Activated CD8-positive, alpha-beta T cell treated with anti-CD3 and anti-CD28 coated beads, Interleukin-2, amount 10 ng/mL, durations not matched to agents 7 days and 5 days (primary cell): ENCODE data around the gene NHLRC4. TPM values are rescaled to one million over a fixed set of nuclear protein-coding genes. Genes with fewer than 3 reads are reported as not detected.

Experiments
- ATAC-seq: fragments of 150-1000 bp; cut with Tn5 transposase; one replicate; pipeline ENCODE4 v1.10.0; 2021; ENCODE audit warnings: moderate library complexity
- CTCF ChIA-PET: fragments of 350-600 bp; sonication (Branson Sonifier 250); formaldehyde crosslinking; loops from one replicate; lab custom pipeline; 2021; ENCODE audit warnings: antibody characterized with exemption; lab: Charles Lee
- POLR2A ChIA-PET: fragments of 350-600 bp; sonication (Branson Sonifier 250); formaldehyde crosslinking; loops from one replicate; lab custom pipeline; 2021; ENCODE audit warnings: antibody characterized with exemption; lab: Charles Lee
- DNase-seq: peaks from one replicate; pipeline ENCODE4 v3.0.0-alpha.2; 2020
- H3K27ac Mint-ChIP-seq: one replicate; pipeline ENCODE4 v1.8.0; 2021; ENCODE audit warnings: mild to moderate bottlenecking, mixed read lengths
- H3K27me3 Mint-ChIP-seq: one replicate; pipeline ENCODE4 v1.8.0; 2021; ENCODE audit warnings: low read depth, mixed read lengths
- H3K36me3 Mint-ChIP-seq: one replicate; pipeline ENCODE4 v1.8.0; 2021; ENCODE audit warnings: low read depth, mixed read lengths
- H3K4me1 Mint-ChIP-seq: one replicate; pipeline ENCODE4 v1.8.0; 2021; ENCODE audit warnings: low read depth, mixed read lengths
- H3K4me3 Mint-ChIP-seq: one replicate; pipeline ENCODE4 v1.8.0; 2021; ENCODE audit warnings: mild to moderate bottlenecking, mixed read lengths
- H3K9me3 Mint-ChIP-seq: one replicate; pipeline ENCODE4 v1.8.0; 2022; ENCODE audit warnings: mixed read lengths; ENCODE audit not compliant: insufficient read depth
- total RNA-seq, 2 experiments: library from RNA; stranded (reverse); gene quantifications; one replicate each; pipeline ENCODE4 v1.2.3, GENCODE V29; 2021

The NHLRC4 gene
- total RNA-seq, 2 experiments from 2014 or later = 1.6 TPM

GRCh38 chr16:546909-547770 lies 19.7 kb upstream of the NHLRC4 start:
- DNase-seq (peak; percentile 65), ATAC-seq (peak; percentile 72)
- Mint-ChIP-seq H3K9me3 (no peaks in the 10 kb centered on the region), H3K36me3 (peaks cover 5% of the 10 kb centered on the region), H3K27ac (no peak overlapping the region), H3K4me3 (no peak overlapping the region), H3K27me3 (no peaks in the 10 kb centered on the region), H3K4me1 (peaks cover 6% of the 10 kb centered on the region)
- ChIA-PET POLR2A (no interaction called here), CTCF (no interaction called here)

DNA sequence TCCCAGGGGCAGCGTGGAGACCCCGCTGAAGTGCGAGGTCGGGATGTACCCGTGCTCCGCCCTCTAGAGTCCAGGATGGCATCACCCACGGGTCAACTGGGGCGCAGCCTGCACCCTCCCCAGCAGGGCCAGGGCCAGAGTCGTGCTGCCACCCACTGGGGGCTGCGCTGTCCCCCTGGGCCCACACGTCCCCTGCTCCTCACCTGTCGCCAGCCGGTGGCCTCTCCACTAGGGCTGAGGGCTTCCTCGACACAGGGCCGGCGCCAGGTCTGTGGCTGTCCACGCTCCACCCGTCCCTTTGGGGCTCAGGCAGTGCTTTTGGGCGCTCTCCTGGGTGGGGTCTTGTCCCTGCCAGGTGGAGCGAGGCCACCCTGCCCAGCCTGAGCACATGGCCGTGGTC lies 18.2 kb upstream of the NHLRC4 start:
- Mint-ChIP-seq H3K4me1 (peaks cover 2% of the 10 kb centered on the region), H3K9me3 (no peaks in the 10 kb centered on the region), H3K4me3 (no peak overlapping the region), H3K27me3 (no peaks in the 10 kb centered on the region), H3K36me3 (peaks cover 2% of the 10 kb centered on the region), H3K27ac (no peak overlapping the region)
- CTCF ChIA-PET = no interaction called here
- DNase-seq (no peak), ATAC-seq (no peak)
- POLR2A ChIA-PET = no interaction called here

- Mint-ChIP-seq H3K4me1 (peaks cover 2% of the 10 kb centered on the region), H3K9me3 (no peaks in the 10 kb centered on the region), H3K27ac (no peak overlapping the region), H3K4me3 (no peak overlapping the region), H3K27me3 (no peaks in the 10 kb centered on the region), H3K36me3 (peaks cover 2% of the 10 kb centered on the region)
- DNase-seq = no peak
- POLR2A ChIA-PET = no interaction called here
- CTCF ChIA-PET = no interaction called here
- no peak for ATAC-seq
These were observed 17.1 kb upstream of the NHLRC4 start for GRCh38 chr16:549544-550263.

GRCh38 chr16:551210-551609 lies 15.6 kb upstream of the NHLRC4 start:
- no peak overlapping the region for H3K4me3 Mint-ChIP-seq
- H3K9me3 Mint-ChIP-seq = no peaks in the 10 kb centered on the region
- ChIA-PET POLR2A (no interaction called here), CTCF (no interaction called here)
- DNase-seq = no peak
- H3K36me3 Mint-ChIP-seq = peaks cover 2% of the 10 kb centered on the region
- no peaks in the 10 kb centered on the region for H3K27me3 Mint-ChIP-seq
- peaks cover 2% of the 10 kb centered on the region for H3K4me1 Mint-ChIP-seq
- no peak for ATAC-seq
- no peak overlapping the region for H3K27ac Mint-ChIP-seq

DNA sequence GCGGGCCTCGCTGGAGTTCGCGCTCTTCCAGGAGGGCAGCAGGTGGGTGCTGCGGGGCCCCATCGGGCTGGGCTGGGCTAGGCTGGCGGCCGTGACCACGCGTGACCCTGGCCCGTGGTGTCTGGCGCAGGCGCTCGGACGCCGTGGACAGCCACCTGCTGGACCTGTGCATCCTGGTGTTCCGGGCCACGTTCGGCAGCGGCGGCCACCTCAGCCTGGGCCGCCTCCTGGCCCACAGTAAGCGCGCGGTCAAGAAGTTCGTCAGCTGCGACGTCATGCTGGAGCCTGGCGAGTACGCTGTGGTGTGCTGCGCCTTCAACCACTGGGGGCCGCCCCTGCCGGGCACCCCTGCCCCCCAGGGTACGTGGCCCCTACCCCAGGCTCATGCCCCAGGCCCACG lies 14.6 kb upstream of the NHLRC4 start:
- POLR2A ChIA-PET = no interaction called here
- CTCF ChIA-PET = no interaction called here
- peaks cover 2% of the 10 kb centered on the region for H3K36me3 Mint-ChIP-seq
- DNase-seq (no peak), ATAC-seq (no peak)
- H3K9me3 Mint-ChIP-seq = no peaks in the 10 kb centered on the region
- no peaks in the 10 kb centered on the region for H3K27me3 Mint-ChIP-seq
- no peak overlapping the region for H3K27ac Mint-ChIP-seq
- no peak overlapping the region for H3K4me3 Mint-ChIP-seq
- no peaks in the 10 kb centered on the region for H3K4me1 Mint-ChIP-seq

DNA sequence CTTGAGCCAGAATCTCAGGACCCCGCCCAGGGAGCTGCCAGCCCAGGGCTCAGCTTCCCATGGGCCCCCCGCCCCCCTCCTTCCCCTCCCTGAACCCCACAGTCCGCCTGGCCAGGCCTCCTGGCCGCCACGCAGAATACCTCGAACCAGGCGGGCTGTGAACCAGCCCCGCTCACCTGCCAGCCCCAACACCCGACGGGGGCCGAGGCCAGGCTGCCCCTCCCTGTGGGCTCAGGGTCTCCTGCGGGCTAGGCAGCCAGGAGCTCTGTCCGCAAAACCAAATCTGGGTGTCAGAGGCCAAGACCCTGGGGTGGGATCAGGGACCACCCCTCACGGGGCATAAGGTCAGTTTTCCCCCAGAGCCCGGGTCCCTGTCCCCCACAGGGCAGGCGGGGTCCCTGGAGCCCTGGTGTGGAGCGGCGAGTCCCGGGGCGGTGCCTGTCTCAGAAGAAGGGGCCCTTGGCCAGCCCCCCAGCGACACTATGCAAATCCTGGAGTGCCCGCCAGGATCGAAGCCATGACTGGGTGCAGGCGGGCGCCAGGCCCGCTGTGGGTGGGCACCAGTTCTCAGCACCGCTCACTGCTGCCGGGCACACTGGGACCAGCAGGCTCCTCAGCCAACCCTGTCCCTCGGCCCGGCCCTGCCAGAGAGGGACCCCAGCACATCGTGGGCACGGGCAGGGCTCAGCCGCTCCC lies 13.1 kb upstream of the NHLRC4 start:
- POLR2A ChIA-PET = no interaction called here

DNA sequence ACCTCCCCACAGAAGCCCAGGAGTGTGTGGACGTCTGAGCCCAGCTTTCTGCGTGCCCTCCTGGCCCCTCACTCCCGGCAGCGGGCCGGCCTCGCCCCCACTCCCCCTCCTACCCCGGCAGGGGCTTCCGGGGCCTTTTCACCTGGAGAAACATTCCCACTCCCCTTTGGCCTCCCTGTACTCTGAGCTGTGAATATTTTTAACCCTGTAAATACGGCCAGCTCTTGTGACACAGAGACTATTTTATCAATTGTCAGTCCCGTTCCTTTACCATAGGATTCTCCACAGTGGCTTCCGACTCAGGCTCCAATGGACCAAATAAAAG lies 12.5 kb upstream of the NHLRC4 start:
- no peak for ATAC-seq
- H3K27me3 Mint-ChIP-seq = peaks cover 5% of the 10 kb centered on the region
- DNase-seq = no peak
- H3K4me3 Mint-ChIP-seq = no peak overlapping the region
- no peak overlapping the region for H3K27ac Mint-ChIP-seq
- H3K36me3 Mint-ChIP-seq = no peaks in the 10 kb centered on the region
- ChIA-PET POLR2A (no interaction called here), CTCF (no interaction called here)
- H3K4me1 Mint-ChIP-seq = no peaks in the 10 kb centered on the region
- no peaks in the 10 kb centered on the region for H3K9me3 Mint-ChIP-seq

More for the DNA sequence above, 13.1 kb upstream of the NHLRC4 start:
- peaks cover 5% of the 10 kb centered on the region for H3K27me3 Mint-ChIP-seq
- H3K4me1 Mint-ChIP-seq = no peaks in the 10 kb centered on the region
- CTCF ChIA-PET = no interaction called here
- ATAC-seq = no peak
- peaks cover 2% of the 10 kb centered on the region for H3K36me3 Mint-ChIP-seq
- no peaks in the 10 kb centered on the region for H3K9me3 Mint-ChIP-seq
- no peak overlapping the region for H3K4me3 Mint-ChIP-seq
- DNase-seq = no peak
- H3K27ac Mint-ChIP-seq = no peak overlapping the region

DNA sequence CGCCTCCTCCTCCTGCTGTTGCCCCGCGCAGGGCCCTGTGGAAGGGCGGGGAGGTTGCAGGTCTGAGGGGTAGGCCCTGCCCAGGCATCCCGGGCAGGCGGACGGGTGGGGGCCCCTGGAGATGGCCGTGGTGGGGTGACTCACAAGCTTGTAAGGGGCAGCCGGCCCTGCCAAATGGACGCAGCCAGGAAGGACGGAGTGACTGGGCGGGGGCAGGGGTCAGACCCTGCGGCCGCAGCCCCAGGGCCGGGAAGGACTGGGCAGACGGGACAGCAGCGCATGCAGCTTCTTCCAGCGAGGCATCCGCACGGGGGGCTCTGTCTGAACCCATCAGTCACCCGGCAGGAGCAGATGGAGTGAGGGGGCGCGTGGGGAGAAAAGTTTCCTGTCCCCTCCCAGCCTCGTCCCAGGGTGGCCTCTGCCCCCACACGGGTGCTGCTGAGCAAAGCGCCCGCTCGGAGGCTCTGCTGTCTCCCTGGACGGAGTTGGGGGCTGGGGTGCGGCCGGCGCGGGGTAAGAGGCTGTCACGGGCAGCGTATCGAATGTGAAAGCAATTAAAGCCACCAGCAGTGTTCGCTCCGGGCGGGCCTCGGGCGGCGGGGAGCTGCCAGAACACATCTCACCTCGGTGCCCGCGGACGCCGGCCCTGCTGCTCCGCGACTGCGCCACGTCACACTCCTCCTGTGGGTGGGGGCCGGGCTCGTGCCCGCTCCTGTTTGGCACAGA lies 12.0 kb upstream of the NHLRC4 start:
- no peak overlapping the region for H3K27ac Mint-ChIP-seq
- CTCF ChIA-PET = no interaction called here

DNA sequence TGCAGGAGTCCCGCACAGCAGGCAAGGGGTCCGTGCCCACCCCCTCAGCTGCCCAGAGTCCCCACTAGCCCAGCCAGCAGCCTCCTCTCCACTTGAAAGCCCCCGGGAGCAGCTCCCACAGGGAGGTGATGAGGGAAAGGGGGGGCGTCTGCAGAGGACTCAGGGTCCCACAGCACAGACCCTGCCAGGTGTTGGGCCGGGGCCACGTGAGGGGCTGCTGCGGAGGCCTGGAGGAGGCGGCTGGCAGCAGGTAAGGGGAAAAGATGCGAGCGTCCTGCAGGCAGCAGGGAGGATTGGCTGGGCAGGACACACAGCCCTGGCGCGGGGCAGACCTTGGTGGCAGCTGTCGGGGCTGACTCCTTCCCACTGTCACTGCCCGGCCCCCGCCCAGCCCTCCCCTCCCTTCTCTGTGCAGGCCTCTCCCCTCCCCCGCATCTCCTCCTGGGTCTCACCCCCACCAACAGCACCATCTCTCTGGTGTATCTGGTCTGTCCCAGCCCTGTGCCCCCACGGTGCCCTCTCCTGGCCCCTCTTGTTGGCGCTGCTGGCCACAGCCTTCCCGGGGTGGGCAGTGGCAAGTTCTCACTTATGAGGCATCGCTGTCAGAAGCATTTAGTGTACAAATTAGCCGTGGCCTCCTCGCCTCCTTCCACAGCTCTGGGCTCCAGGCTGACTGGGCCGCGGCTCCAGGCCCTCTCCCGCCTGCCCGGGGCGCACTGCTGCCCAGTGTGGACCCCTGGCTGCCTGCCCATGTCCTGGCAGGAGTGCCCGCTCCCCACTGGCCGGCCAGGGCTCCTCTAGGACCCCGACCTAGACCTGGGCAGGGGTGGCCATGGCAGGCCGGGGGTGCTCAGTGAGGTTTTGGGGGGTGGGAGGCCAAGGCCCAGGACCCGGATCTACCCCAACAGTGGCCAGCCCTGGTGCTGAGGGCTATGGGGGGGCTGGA lies 11.0 kb upstream of the NHLRC4 start:
- ChIA-PET POLR2A (interaction anchor here (0.6 kb wide), 2 partner anchors 15 to 65 kb away, joined by 3 read pairs; no protein-coding TSS in a partner anchor), CTCF (no interaction called here)
- no peak for DNase-seq
- peaks cover 7% of the 10 kb centered on the region for H3K27me3 Mint-ChIP-seq
- no peak overlapping the region for H3K27ac Mint-ChIP-seq
- H3K36me3 Mint-ChIP-seq = no peaks in the 10 kb centered on the region
- ATAC-seq = no peak
- no peaks in the 10 kb centered on the region for H3K4me1 Mint-ChIP-seq
- no peak overlapping the region for H3K4me3 Mint-ChIP-seq
- H3K9me3 Mint-ChIP-seq = no peaks in the 10 kb centered on the region

More for the DNA sequence above, 12.0 kb upstream of the NHLRC4 start:
- no peaks in the 10 kb centered on the region for H3K36me3 Mint-ChIP-seq
- no peak for ATAC-seq
- H3K27me3 Mint-ChIP-seq = peaks cover 7% of the 10 kb centered on the region
- H3K4me1 Mint-ChIP-seq = no peaks in the 10 kb centered on the region
- POLR2A ChIA-PET = interaction anchor here (0.6 kb wide), 1 partner anchor 16 kb away, joined by 3 read pairs; no protein-coding TSS in a partner anchor
- no peak for DNase-seq
- H3K4me3 Mint-ChIP-seq = no peak overlapping the region
- no peaks in the 10 kb centered on the region for H3K9me3 Mint-ChIP-seq

DNA sequence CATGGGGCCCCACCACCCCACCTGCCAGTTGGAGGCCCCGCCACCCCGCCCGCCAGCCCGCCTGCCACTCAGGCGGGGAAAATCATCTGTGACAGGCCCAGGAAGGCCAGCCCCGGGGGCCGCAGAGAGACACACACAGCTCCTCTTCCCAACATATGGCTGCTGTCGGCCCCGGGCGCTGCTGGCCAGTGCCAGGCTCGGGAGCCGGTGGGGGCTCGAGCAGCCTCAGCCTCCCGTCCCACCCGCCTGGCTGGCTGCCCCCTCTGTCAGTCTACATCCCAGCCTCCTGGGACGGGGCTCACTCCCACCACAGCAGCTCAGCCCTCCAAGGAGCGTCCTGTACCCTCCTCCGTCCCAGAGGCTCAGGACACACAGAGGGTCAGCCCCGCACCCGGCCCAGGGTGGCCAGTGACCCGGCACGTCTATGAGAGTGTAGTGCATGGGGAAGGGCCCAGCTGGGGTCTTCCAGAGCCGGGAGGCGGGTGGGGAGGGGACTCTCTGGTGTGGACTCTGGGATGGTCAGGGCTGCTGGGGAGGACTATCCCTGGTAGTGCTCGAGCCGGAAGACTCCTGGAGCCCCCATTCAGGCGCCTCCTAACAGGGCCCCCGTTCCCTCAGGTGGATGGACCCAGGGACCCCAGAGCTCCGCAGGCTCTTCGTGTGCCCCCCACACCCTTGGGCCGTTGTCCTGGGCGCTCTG lies 10.2 kb upstream of the NHLRC4 start:
- ATAC-seq = no peak
- no peak for DNase-seq
- no peaks in the 10 kb centered on the region for H3K36me3 Mint-ChIP-seq
- CTCF ChIA-PET = no interaction called here
- POLR2A ChIA-PET = interaction anchor here (0.6 kb wide), 1 partner anchor 64 kb away, joined by 3 read pairs; no protein-coding TSS in a partner anchor
- H3K27ac Mint-ChIP-seq = no peak overlapping the region
- no peak overlapping the region for H3K4me3 Mint-ChIP-seq
- H3K27me3 Mint-ChIP-seq = peaks cover 9% of the 10 kb centered on the region
- no peaks in the 10 kb centered on the region for H3K4me1 Mint-ChIP-seq
- H3K9me3 Mint-ChIP-seq = no peaks in the 10 kb centered on the region
